Measurements from ENCODE around the gene LPIN3. TPM values are rescaled to one million over a fixed set of nuclear protein-coding genes. Genes with fewer than 3 reads are reported as not detected.

The LPIN3 gene, protein sequence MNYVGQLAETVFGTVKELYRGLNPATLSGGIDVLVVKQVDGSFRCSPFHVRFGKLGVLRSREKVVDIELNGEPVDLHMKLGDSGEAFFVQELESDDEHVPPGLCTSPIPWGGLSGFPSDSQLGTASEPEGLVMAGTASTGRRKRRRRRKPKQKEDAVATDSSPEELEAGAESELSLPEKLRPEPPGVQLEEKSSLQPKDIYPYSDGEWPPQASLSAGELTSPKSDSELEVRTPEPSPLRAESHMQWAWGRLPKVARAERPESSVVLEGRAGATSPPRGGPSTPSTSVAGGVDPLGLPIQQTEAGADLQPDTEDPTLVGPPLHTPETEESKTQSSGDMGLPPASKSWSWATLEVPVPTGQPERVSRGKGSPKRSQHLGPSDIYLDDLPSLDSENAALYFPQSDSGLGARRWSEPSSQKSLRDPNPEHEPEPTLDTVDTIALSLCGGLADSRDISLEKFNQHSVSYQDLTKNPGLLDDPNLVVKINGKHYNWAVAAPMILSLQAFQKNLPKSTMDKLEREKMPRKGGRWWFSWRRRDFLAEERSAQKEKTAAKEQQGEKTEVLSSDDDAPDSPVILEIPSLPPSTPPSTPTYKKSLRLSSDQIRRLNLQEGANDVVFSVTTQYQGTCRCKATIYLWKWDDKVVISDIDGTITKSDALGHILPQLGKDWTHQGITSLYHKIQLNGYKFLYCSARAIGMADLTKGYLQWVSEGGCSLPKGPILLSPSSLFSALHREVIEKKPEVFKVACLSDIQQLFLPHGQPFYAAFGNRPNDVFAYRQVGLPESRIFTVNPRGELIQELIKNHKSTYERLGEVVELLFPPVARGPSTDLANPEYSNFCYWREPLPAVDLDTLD
- total RNA-seq = 1.8 and 3.0 TPM in 2 replicates
- long read RNA-seq, partial matches to known transcripts = 0 of 1 reads
- long read RNA-seq, other reads (novel, unspliced or antisense) = 1 of 1 reads

- Mint-ChIP-seq H3K4me1 (peaks cover 11% of the 10 kb centered on the region), H3K27me3 (ENCODE audit: low read depth) (peaks cover 6% of the 10 kb centered on the region), H3K36me3 (ENCODE audit: low read depth) (no peaks in the 10 kb centered on the region), H3K9me3 (no peaks in the 10 kb centered on the region), H3K4me3 (peak within 1 kb of the TSS; percentile 72), H3K27ac (ENCODE audit: unreplicated experiment) (no peak within 1 kb of the TSS)
- DNase-seq (ENCODE audit: low read depth, low spot score) = peak; percentile 68
- TF ChIP-seq, protein P1, sequence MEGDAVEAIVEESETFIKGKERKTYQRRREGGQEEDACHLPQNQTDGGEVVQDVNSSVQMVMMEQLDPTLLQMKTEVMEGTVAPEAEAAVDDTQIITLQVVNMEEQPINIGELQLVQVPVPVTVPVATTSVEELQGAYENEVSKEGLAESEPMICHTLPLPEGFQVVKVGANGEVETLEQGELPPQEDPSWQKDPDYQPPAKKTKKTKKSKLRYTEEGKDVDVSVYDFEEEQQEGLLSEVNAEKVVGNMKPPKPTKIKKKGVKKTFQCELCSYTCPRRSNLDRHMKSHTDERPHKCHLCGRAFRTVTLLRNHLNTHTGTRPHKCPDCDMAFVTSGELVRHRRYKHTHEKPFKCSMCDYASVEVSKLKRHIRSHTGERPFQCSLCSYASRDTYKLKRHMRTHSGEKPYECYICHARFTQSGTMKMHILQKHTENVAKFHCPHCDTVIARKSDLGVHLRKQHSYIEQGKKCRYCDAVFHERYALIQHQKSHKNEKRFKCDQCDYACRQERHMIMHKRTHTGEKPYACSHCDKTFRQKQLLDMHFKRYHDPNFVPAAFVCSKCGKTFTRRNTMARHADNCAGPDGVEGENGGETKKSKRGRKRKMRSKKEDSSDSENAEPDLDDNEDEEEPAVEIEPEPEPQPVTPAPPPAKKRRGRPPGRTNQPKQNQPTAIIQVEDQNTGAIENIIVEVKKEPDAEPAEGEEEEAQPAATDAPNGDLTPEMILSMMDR (conservative IDR thresholded peaks at IDR 0.05) = no peak
Measured at GRCh38 chr20:41340327-41341055, at the start of gene LPIN3. LPIN3 (plus strand) TSS chr20:41340821; CDS start chr20:41345804, 4,983 bp downstream.

GRCh38 chr20:41293269-41294037 is 47.2 kb upstream of the LPIN3 start:
- Mint-ChIP-seq H3K4me1 (peaks cover 6% of the 10 kb centered on the region), H3K27ac (ENCODE audit: unreplicated experiment) (no peak overlapping the region), H3K27me3 (ENCODE audit: low read depth) (no peaks in the 10 kb centered on the region), H3K4me3 (no peak overlapping the region), H3K9me3 (peaks cover 2% of the 10 kb centered on the region), H3K36me3 (ENCODE audit: low read depth) (no peaks in the 10 kb centered on the region)
- DNase-seq (ENCODE audit: low read depth, low spot score) = no peak
- TF ChIP-seq, protein P1 (conservative IDR thresholded peaks at IDR 0.05) = no peak

- TF ChIP-seq, protein P1 (conservative IDR thresholded peaks at IDR 0.05) = no peak
- peaks cover 2% of the 10 kb centered on the region for H3K9me3 Mint-ChIP-seq
- no peaks in the 10 kb centered on the region for H3K36me3 Mint-ChIP-seq (ENCODE audit: low read depth)
- no peaks in the 10 kb centered on the region for H3K27me3 Mint-ChIP-seq (ENCODE audit: low read depth)
- H3K4me1 Mint-ChIP-seq = peaks cover 9% of the 10 kb centered on the region
- H3K4me3 Mint-ChIP-seq = no peak overlapping the region
- no peak for DNase-seq (ENCODE audit: low read depth, low spot score)
- H3K27ac Mint-ChIP-seq (ENCODE audit: unreplicated experiment) = no peak overlapping the region
Measured at GRCh38 chr20:41299899-41300298, 40.7 kb upstream of the LPIN3 start.

- Mint-ChIP-seq H3K4me1 (peaks cover 9% of the 10 kb centered on the region), H3K36me3 (ENCODE audit: low read depth) (no peaks in the 10 kb centered on the region), H3K4me3 (no peak overlapping the region), H3K27ac (ENCODE audit: unreplicated experiment) (peak overlapping the region; percentile 9), H3K9me3 (peaks cover 2% of the 10 kb centered on the region), H3K27me3 (ENCODE audit: low read depth) (no peaks in the 10 kb centered on the region)
- TF ChIP-seq, protein P1 (conservative IDR thresholded peaks at IDR 0.05) = no peak
- no peak for DNase-seq (ENCODE audit: low read depth, low spot score)
Measured at GRCh38 chr20:41300383-41300782, 40.2 kb upstream of the LPIN3 start.

Measured in neural crest cell (in vitro differentiated cells).